PC-3 (cell line): ENCODE data around the gene AGTRAP. TPM values are rescaled to one million over a fixed set of nuclear protein-coding genes. Genes with fewer than 3 reads are reported as not detected.

Experiments used
- ATAC-seq: fragments of 200-7000 bp; cut with Tn5 transposase; 2 replicates; pipeline ENCODE4 v1.9.1; 2020; ENCODE audit warnings: mild to moderate bottlenecking, moderate library complexity
- BruUV-seq: library from RNA; stranded (reverse); fragments of 400-500 nt; replicated peaks from 2 replicates; lab custom pipeline; 2021; lab: Mats Ljungman, UMichigan
- CTCF ChIA-PET: fragments of 300-600 bp; sonication (Branson Sonifier 250); formaldehyde crosslinking; loops from one replicate; lab custom pipeline; 2022; ENCODE audit warnings: antibody characterized with exemption; lab: Charles Lee
- POLR2A ChIA-PET: fragments of 300-600 bp; sonication (Branson Sonifier 250); formaldehyde crosslinking; loops from one replicate; lab custom pipeline; 2022; ENCODE audit warnings: antibody characterized with exemption; ENCODE audit not compliant: unreplicated experiment; lab: Charles Lee
- DNase-seq: peaks from one replicate; pipeline ENCODE4 v3.0.0-alpha.2; 2015
- H2AFZ ChIP-seq: fragments of 300-600 bp; sonication (generic); 2 replicates; pipeline ENCODE4 v1.6.0; 2016; ENCODE audit warnings: antibody characterized with exemption, low read length
- H3F3A ChIP-seq: fragments of 300-600 bp; sonication (generic); one replicate; pipeline ENCODE4 v1.6.0; 2017; ENCODE audit warnings: antibody characterized with exemption, low read length, control low read depth, mild to moderate bottlenecking; ENCODE audit not compliant: unreplicated experiment
- H3K27ac ChIP-seq: fragments of 300-600 bp; sonication (generic); 2 replicates; pipeline ENCODE4 v1.5.1; 2016; ENCODE audit warnings: mild to moderate bottlenecking, low read length
- H3K27me3 ChIP-seq: fragments of 300-600 bp; sonication (generic); 2 replicates; pipeline ENCODE4 v1.6.1; 2016; ENCODE audit warnings: low read length, mixed read lengths
- H3K36me3 ChIP-seq: fragments of 300-600 bp; sonication (generic); 2 replicates; pipeline ENCODE4 v1.6.1; 2016; ENCODE audit warnings: low read depth, mixed run types, low read length, mixed read lengths
- H3K4me1 ChIP-seq: fragments of 300-600 bp; sonication (generic); 2 replicates; pipeline ENCODE4 v1.5.1; 2016; ENCODE audit warnings: low read length; ENCODE audit not compliant: insufficient read depth
- H3K4me2 ChIP-seq: fragments of 300-600 bp; sonication (generic); 2 replicates; pipeline ENCODE4 v1.6.0; 2016; ENCODE audit warnings: low read length
- H3K4me3 ChIP-seq: fragments of 300-600 bp; sonication (generic); 2 replicates; pipeline ENCODE4 v1.5.1; 2016; ENCODE audit warnings: mild to moderate bottlenecking, low read length, mixed read lengths
- H3K79me2 ChIP-seq: fragments of 300-600 bp; sonication (generic); 2 replicates; pipeline ENCODE4 v1.6.1; 2017; ENCODE audit warnings: low read length, mixed read lengths
- H3K9ac ChIP-seq: fragments of 300-600 bp; sonication (generic); 2 replicates; pipeline ENCODE4 v1.6.0; 2016; ENCODE audit warnings: mild to moderate bottlenecking, low read length
- H3K9me2 ChIP-seq: fragments of 300-600 bp; sonication (generic); replicated peaks from 2 replicates; pipeline ENCODE4 v1.6.1; 2016; ENCODE audit warnings: mixed run types, low read length, mixed read lengths
- H3K9me3 ChIP-seq: fragments of 300-600 bp; sonication (generic); 2 replicates; pipeline ENCODE4 v1.6.1; 2016; ENCODE audit warnings: low read length, mixed read lengths
- H4K20me1 ChIP-seq: fragments of 300-600 bp; sonication (generic); 2 replicates; pipeline ENCODE4 v1.6.1; 2016; ENCODE audit warnings: low read length, mixed read lengths
- CTCF ChIP-seq: fragments of 300-600 bp; sonication (generic); conservative IDR thresholded peaks from 2 replicates; pipeline ENCODE4 v1.5.1; 2017; ENCODE audit warnings: antibody characterized with exemption, low read depth, mild to moderate bottlenecking, low read length
- EZH2 ChIP-seq: fragments of 300-600 bp; sonication (generic); IDR thresholded peaks from one replicate; pipeline ENCODE4 v1.6.1; 2017; ENCODE audit warnings: antibody characterized with exemption, mild to moderate bottlenecking, low read length; ENCODE audit not compliant: unreplicated experiment
- EZH2phosphoT487 ChIP-seq: fragments of 300-600 bp; sonication (generic); IDR thresholded peaks from 2 replicates; pipeline ENCODE4 v1.6.1; 2018; ENCODE audit warnings: mild to moderate bottlenecking, antibody characterized with exemption, low read length, borderline replicate concordance
- intact Hi-C: fragments of 100-400 bp; cut with micrococcal nuclease; formaldehyde crosslinking; loops from 2 replicates; pipeline ENCODE4 v1.9.0; 2023
- total RNA-seq: library from RNA; depleted of rRNA; stranded (reverse); fragments of >200 nt; gene quantifications from 2 replicates; pipeline ENCODE4 v1.2.3, GENCODE V29; 2014

Gene AGTRAP
- total RNA-seq, 1 experiment from 2014 or later, result 73.5 TPM

DNA sequence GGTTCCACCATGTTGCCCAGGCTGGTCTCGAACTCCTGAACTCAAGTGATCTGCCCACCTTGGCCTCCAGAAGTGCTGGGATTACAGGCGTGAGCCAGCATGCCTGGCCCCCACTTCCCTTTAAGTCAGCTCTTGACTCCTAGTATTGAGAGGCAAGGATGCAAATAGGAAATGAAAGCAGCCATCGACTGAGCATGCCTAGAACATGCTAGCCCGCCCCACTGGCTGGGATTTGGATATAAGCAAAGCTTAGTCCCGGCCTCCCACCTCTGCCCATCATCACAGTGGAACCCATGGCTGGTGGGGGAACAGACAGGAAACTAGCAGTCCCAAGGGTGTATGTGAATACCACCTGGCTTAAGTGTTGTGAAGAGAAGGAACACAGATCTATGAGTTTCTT is 36.5 kb downstream of the AGTRAP start:
- POLR2A ChIA-PET, result no interaction called here
- CTCF ChIA-PET, result no interaction called here

GRCh38 chr1:11774753-11775152 is 38.8 kb downstream of the AGTRAP start:
- H3K9me3 ChIP-seq, result no peaks in the 10 kb centered on the region
- no peak overlapping the region for H3K4me2 ChIP-seq
- TF ChIP-seq EZH2phosphoT487 (no peak), CTCF (no peak), EZH2 (no peak)
- ATAC-seq (no peak), DNase-seq (no peak)
- H4K20me1 ChIP-seq, result no peaks in the 10 kb centered on the region
- no peaks in the 10 kb centered on the region for H3K9me2 ChIP-seq
- H2AFZ ChIP-seq, result no peak overlapping the region
- no peaks in the 10 kb centered on the region for H3K4me1 ChIP-seq
- intact Hi-C loops, result no loop called here
- no TSS peak for BruUV-seq
- H3K79me2 ChIP-seq, result no peaks in the 10 kb centered on the region
- no peak overlapping the region for H3K9ac ChIP-seq
- CTCF ChIA-PET, result no interaction called here
- POLR2A ChIA-PET, result no interaction called here
- H3K36me3 ChIP-seq, result no peaks in the 10 kb centered on the region
- H3F3A ChIP-seq, result no peaks in the 10 kb centered on the region
- H3K4me3 ChIP-seq, result no peak overlapping the region
- H3K27ac ChIP-seq, result no peak overlapping the region
- no peaks in the 10 kb centered on the region for H3K27me3 ChIP-seq

More for the DNA sequence above, 36.5 kb downstream of the AGTRAP start:
- Histone ChIP-seq H3K9ac (no peak overlapping the region), H3K27me3 (no peaks in the 10 kb centered on the region), H3F3A (no peaks in the 10 kb centered on the region), H3K4me1 (no peaks in the 10 kb centered on the region), H3K79me2 (no peaks in the 10 kb centered on the region), H3K9me3 (no peaks in the 10 kb centered on the region), H4K20me1 (no peaks in the 10 kb centered on the region), H3K27ac (no peak overlapping the region), H3K9me2 (no peaks in the 10 kb centered on the region), H2AFZ (no peak overlapping the region), H3K4me2 (no peak overlapping the region), H3K36me3 (no peaks in the 10 kb centered on the region), H3K4me3 (no peak overlapping the region)
- no TSS peak for BruUV-seq
- TF ChIP-seq CTCF, result no peak
- TF ChIP-seq EZH2phosphoT487, result no peak
- TF ChIP-seq EZH2, result no peak
- intact Hi-C loops, result no loop called here
- DNase-seq, result no peak
- ATAC-seq, result no peak

DNA sequence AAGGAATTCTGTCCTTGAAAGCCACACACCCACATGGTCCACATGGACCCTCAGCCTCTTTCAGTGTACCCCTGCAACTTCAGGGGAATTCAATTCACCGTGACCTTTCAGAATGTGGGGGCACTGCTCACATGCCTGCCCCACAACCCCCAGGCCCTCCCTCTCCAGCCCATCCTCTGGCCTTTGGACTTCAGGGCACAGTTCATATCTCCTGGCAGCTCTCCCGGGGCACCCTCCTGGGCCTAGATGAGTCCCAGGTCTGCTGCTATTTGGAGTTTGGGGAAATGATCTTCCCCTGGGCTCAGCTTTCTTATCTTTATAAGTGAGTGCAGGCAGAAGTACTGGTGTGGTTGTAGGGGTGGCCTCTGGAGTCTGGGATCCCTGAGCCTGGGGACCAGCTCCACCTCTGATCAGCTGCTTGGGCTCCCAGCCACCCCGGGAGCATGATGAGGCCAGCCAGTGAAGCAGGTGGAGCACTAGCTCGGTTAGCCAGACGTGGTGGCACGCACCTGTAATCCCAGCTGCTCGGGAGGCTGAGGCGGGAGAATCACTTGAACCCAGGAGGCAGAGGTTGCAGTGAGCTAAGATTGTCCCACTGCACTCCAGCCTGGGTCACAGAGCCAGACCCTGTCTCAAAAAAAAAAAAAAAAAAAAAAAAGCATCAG is 41.9 kb downstream of the AGTRAP start:
- no peaks in the 10 kb centered on the region for H3F3A ChIP-seq
- TF ChIP-seq EZH2, result no peak
- no peak for TF ChIP-seq CTCF
- TF ChIP-seq EZH2phosphoT487, result no peak
- no peak overlapping the region for H3K4me2 ChIP-seq
- DNase-seq (no peak), ATAC-seq (no peak)
- H2AFZ ChIP-seq, result no peak overlapping the region
- H3K4me3 ChIP-seq, result no peak overlapping the region
- no peaks in the 10 kb centered on the region for H4K20me1 ChIP-seq
- H3K27ac ChIP-seq, result no peak overlapping the region
- H3K4me1 ChIP-seq, result no peaks in the 10 kb centered on the region
- intact Hi-C loops, result no loop called here
- POLR2A ChIA-PET, result interaction anchor here (0.6 kb wide), 1 partner anchor 678 kb away, joined by 3 read pairs; the partner anchor contains the start of gene EXOSC10
- BruUV-seq, result no TSS peak
- H3K27me3 ChIP-seq, result no peaks in the 10 kb centered on the region
- H3K9ac ChIP-seq, result no peak overlapping the region
- no peaks in the 10 kb centered on the region for H3K9me3 ChIP-seq
- no peaks in the 10 kb centered on the region for H3K79me2 ChIP-seq
- CTCF ChIA-PET, result no interaction called here
- H3K36me3 ChIP-seq, result no peaks in the 10 kb centered on the region
- no peaks in the 10 kb centered on the region for H3K9me2 ChIP-seq
